Endodermal cell (in vitro differentiated cells): ENCODE measurements around the gene ROS1. TPM values are rescaled to one million over a fixed set of nuclear protein-coding genes. Genes with fewer than 3 reads are reported as not detected.

Source experiments
- DNase-seq: peaks from one replicate; pipeline ENCODE4 v3.0.0-alpha.2; 2017
- H3K27ac ChIP-seq: 2 replicates; pipeline ENCODE4 v1.5.1; 2013; ENCODE audit warnings: mild to moderate bottlenecking, low read depth, low read length, moderate library complexity
- H3K27me3 ChIP-seq: 2 replicates; pipeline ENCODE4 v1.6.1; 2013; ENCODE audit warnings: mild to moderate bottlenecking, low read length, moderate library complexity; ENCODE audit not compliant: insufficient read depth, control insufficient read depth, poor library complexity, severe bottlenecking
- H3K36me3 ChIP-seq: 2 replicates; pipeline ENCODE4 v1.7.0; 2013; ENCODE audit warnings: mild to moderate bottlenecking, low read length, moderate library complexity; ENCODE audit not compliant: control insufficient read depth, insufficient read depth
- H3K4me1 ChIP-seq: one replicate; pipeline ENCODE4 v1.7.0; 2013; ENCODE audit warnings: low read length; ENCODE audit not compliant: control insufficient read depth, insufficient read depth
- H3K4me3 ChIP-seq: 2 replicates; pipeline ENCODE4 v1.5.1; 2013; ENCODE audit warnings: mild to moderate bottlenecking, low read length, moderate library complexity
- H3K9ac ChIP-seq: 2 replicates; pipeline ENCODE4 v1.6.1; 2013; ENCODE audit warnings: mild to moderate bottlenecking, low read length, moderate library complexity; ENCODE audit not compliant: poor library complexity, severe bottlenecking; ENCODE audit errors: extremely low read depth
- H3K9me3 ChIP-seq: 2 replicates; pipeline ENCODE4 v1.6.1; 2013; ENCODE audit warnings: mild to moderate bottlenecking, low read length, moderate library complexity; ENCODE audit not compliant: control insufficient read depth
- H3K27ac Mint-ChIP-seq: 2 replicates; pipeline ENCODE4 v1.8.0; 2020; ENCODE audit warnings: mixed read lengths
- H3K27me3 Mint-ChIP-seq: 2 replicates; pipeline ENCODE4 v1.8.0; 2021; ENCODE audit warnings: mild to moderate bottlenecking, mixed read lengths; ENCODE audit not compliant: insufficient read depth
- H3K36me3 Mint-ChIP-seq: 2 replicates; pipeline ENCODE4 v1.8.0; 2020; ENCODE audit warnings: low read depth, mixed read lengths
- H3K4me1 Mint-ChIP-seq: 2 replicates; pipeline ENCODE4 v1.8.0; 2020; ENCODE audit warnings: mixed read lengths
- H3K4me3 Mint-ChIP-seq: 2 replicates; pipeline ENCODE4 v1.8.0; 2020; ENCODE audit warnings: mild to moderate bottlenecking, moderate library complexity, mixed read lengths
- H3K9me3 Mint-ChIP-seq: 2 replicates; pipeline ENCODE4 v1.8.0; 2020; ENCODE audit warnings: mild to moderate bottlenecking, mixed read lengths
- WGBS, 2 experiments: methylation state at CpG; one replicate each; pipeline versions ENCODE4 v1.1.5 to v1.1.7; 2013; ENCODE audit warnings: missing lambda C conversion rate in 2 of 2, mixed read lengths in 1 of 2; ENCODE audit not compliant: insufficient coverage in 1 of 2, insufficient read length in 1 of 2; 5-methylcytosine and 5-hydroxymethylcytosine counted together
- total RNA-seq, 2 donors: library from RNA; stranded (reverse); fragmentation: NEBNext Ultra II Directional in 1 of 2; extraction: Animal tissue kit (Norgen Biotek cat#: 25700) in 1 of 2; gene quantifications; 2 replicates in 1 of 2; 3 replicates in 1 of 2; pipeline ENCODE4 v1.2.1, GENCODE V29; 2021
- TF ChIP-seq, protein P1 (sequence below): fragments of 200-600 bp; sonication (generic); conservative IDR thresholded peaks from 2 replicates; pipeline ENCODE4 v1.5.0; 2021; ENCODE audit warnings: antibody characterized with exemption, mild to moderate bottlenecking

Gene ROS1
- total RNA-seq, 2 donors from 2014 or later, result not detected

DNA sequence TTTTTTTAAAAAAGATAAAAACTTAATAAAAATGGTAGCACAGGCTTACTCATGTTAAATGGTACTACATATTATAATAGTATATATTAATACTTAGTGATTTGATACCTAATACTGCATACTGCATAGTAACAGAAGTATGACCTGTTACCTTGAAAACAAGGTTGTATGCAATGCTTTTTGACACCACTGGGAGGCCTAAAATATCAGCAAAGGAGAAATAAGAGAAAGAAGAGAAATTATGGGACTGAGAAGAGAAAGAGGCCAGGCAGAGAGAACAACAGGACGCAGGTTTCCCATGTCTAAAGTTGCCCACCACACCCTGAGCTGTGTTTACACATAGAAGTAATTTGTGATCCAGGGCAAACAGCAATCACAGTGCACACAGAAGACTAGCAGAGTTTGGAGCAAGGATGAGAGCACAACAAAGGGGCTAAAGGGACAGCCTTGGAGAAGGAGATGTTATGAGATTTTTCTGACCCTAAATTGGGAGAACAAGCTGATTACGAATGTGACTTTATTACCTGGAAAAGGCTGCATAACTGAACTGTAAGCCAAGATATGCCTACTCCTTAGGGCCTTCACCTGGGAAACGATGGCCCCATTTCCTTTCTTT, 73.2 kb downstream of the ROS1 start:
- Histone ChIP-seq H3K9me3 (no peaks in the 10 kb centered on the region), H3K9ac (no peak overlapping the region), H3K4me3 (no peak overlapping the region), H3K4me1 (no peaks in the 10 kb centered on the region), H3K27me3 (peaks cover 11% of the 10 kb centered on the region), H3K36me3 (no peaks in the 10 kb centered on the region), H3K27ac (no peak overlapping the region)
- no peak overlapping the region for H3K27ac Mint-ChIP-seq
- no peak for DNase-seq
- 78 to 84% methylated on average over 3 of the region's 3 CpGs for WGBS, 2 experiments
- TF ChIP-seq, protein P1, sequence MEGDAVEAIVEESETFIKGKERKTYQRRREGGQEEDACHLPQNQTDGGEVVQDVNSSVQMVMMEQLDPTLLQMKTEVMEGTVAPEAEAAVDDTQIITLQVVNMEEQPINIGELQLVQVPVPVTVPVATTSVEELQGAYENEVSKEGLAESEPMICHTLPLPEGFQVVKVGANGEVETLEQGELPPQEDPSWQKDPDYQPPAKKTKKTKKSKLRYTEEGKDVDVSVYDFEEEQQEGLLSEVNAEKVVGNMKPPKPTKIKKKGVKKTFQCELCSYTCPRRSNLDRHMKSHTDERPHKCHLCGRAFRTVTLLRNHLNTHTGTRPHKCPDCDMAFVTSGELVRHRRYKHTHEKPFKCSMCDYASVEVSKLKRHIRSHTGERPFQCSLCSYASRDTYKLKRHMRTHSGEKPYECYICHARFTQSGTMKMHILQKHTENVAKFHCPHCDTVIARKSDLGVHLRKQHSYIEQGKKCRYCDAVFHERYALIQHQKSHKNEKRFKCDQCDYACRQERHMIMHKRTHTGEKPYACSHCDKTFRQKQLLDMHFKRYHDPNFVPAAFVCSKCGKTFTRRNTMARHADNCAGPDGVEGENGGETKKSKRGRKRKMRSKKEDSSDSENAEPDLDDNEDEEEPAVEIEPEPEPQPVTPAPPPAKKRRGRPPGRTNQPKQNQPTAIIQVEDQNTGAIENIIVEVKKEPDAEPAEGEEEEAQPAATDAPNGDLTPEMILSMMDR, result peak; percentile 74
- no peaks in the 10 kb centered on the region for H3K27me3 Mint-ChIP-seq
- no peaks in the 10 kb centered on the region for H3K9me3 Mint-ChIP-seq
- H3K36me3 Mint-ChIP-seq, result no peaks in the 10 kb centered on the region
- no peaks in the 10 kb centered on the region for H3K4me1 Mint-ChIP-seq
- no peak overlapping the region for H3K4me3 Mint-ChIP-seq

DNA sequence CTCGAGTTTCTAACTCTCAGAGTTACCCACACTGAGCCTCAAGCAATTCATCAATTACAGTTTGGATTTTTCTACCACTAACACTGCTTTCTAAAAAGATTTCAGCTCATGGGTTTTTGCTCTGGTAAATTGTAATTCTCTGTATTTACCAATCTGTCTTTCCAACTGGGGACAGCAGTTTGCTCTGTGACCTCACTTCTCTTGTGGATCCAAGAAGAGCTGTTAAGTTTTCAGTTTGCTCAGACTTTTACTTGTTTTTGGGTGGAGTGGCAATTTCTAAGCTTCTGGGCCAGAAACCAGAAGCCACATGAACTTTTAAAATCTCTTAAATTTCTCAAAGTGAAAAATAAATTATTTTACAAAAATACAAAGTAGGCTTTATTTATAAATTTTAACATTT, 74.2 kb downstream of the ROS1 start:
- no peaks in the 10 kb centered on the region for H3K4me1 ChIP-seq
- H3K27ac Mint-ChIP-seq, result no peak overlapping the region
- DNase-seq, result no peak
- 75 to 81% methylated on average over 1 of the region's 1 CpG for WGBS, 2 experiments
- no peaks in the 10 kb centered on the region for H3K9me3 ChIP-seq
- TF ChIP-seq, protein P1, result no peak
- H3K9ac ChIP-seq, result no peak overlapping the region
- no peak overlapping the region for H3K27ac ChIP-seq
- H3K27me3 Mint-ChIP-seq, result no peaks in the 10 kb centered on the region
- H3K4me3 Mint-ChIP-seq, result no peak overlapping the region
- no peaks in the 10 kb centered on the region for H3K36me3 ChIP-seq
- no peaks in the 10 kb centered on the region for H3K9me3 Mint-ChIP-seq
- no peak overlapping the region for H3K4me3 ChIP-seq
- H3K4me1 Mint-ChIP-seq, result no peaks in the 10 kb centered on the region
- no peaks in the 10 kb centered on the region for H3K36me3 Mint-ChIP-seq
- H3K27me3 ChIP-seq, result peaks cover under 1% of the 10 kb centered on the region

DNA sequence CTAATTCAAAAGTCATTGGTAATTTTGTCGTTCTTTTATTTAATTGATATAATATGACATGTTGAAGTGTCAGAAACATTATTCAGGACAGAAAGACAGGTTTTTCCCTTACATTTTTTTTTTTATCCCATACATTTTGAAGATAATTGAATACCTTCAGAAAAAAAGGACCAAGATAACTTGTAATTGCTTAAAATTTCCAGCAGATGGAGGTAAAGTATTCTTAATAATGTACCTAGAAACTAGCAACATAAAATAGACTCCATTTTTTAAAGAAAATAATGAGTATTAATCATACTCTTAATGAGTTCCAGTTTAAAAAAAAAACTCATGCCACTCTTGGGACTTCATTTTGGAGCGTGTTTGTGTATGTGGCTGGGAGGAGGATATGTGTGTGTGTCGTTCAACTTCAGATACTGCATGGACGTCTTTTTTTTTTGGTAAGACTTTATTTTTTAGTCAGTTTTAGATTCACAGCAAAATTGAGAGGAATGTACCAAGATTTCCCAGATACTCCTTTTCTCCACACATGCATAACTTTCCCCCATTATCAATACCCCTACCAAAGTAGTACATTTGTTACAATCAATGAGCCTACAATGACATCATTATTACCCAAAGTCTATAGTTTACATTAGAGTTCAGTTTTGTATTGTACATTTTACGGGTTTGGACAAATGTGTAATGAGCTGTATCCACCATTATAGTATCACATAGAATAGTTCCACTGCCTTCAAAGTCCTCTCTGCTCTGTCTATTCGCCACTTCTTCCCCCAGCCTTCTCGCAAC, 79.4 kb downstream of the ROS1 start:
- no peaks in the 10 kb centered on the region for H3K27me3 ChIP-seq
- H3K4me1 ChIP-seq, result no peaks in the 10 kb centered on the region
- H3K4me3 Mint-ChIP-seq, result no peak overlapping the region
- H3K27ac ChIP-seq, result no peak overlapping the region
- no peak for DNase-seq
- H3K27me3 Mint-ChIP-seq, result no peaks in the 10 kb centered on the region
- no peaks in the 10 kb centered on the region for H3K9me3 Mint-ChIP-seq
- H3K36me3 Mint-ChIP-seq, result no peaks in the 10 kb centered on the region
- H3K27ac Mint-ChIP-seq, result no peak overlapping the region
- WGBS, 2 experiments, result 74 to 80% methylated on average over 2 to 6 of the region's 7 CpGs
- H3K9me3 ChIP-seq, result no peaks in the 10 kb centered on the region
- H3K4me1 Mint-ChIP-seq, result no peaks in the 10 kb centered on the region
- TF ChIP-seq, protein P1, result peak; percentile 73
- H3K36me3 ChIP-seq, result no peaks in the 10 kb centered on the region
- no peak overlapping the region for H3K9ac ChIP-seq
- no peak overlapping the region for H3K4me3 ChIP-seq
